Measurements from ENCODE around the gene SLF2.

The SLF2 gene

DNA sequence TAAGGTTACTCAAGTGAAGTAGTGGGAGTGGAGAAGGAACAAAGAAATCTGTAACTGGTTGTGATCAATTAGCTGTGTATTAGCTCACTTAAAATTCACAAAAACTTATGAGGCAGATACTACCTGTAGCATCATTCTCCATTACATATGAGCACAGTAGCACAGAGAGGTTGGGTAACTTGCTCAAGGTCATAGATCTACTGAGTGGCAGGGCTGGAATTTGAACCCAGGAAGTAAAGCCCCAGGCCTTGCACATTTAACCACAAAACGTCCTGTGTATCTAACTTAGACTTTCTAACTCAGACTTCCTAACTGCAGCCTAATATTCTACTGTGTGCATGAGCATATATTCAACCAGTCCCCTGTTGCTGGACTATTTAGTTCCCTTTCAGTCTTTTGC is 5.6 kb upstream of the SLF2 start:
- no peak for DNase-seq

- no peak for DNase-seq
These were observed 4.9 kb upstream of the SLF2 start for GRCh38 chr10:100907773-100908363.

GRCh38 chr10:100908378-100908777 is 4.4 kb upstream of the SLF2 start:
- DNase-seq, result no peak

DNA sequence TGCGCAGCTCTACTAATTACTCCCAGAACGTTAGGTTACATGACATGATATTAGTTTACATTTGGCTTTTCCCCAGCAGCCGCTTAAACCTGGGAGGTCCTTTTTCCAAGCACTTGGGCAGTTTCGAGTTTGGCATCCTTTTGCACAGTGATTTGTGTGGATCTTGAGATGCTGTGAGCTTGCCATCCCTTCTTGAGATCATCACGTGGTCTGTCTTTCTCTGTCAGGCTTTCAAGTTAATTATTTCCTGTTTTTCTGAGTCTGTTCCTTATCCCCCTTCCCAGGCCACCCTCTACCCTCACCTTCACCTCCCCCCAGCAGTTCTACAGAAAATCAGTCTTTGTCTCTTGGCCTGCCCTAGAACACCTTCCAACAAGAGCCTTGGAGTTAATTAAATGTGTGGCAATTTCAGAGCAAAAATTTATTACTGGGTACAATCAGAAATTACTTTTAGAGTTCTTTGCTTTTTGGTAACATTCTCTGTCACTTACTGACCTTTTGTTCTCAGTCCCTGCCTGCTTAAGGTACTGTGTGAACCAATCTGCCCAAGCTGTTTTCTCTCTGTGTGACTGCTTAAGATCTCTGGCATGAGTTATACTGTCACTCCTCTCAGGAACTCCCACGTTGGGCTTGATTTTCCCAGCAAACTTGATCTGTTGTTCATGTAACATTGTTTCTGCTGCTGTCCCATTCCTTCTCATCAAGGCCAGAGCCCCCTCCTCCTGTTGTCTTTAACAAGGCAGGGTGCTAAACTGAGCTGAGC is 3.1 kb upstream of the SLF2 start:
- no peak for DNase-seq

DNA sequence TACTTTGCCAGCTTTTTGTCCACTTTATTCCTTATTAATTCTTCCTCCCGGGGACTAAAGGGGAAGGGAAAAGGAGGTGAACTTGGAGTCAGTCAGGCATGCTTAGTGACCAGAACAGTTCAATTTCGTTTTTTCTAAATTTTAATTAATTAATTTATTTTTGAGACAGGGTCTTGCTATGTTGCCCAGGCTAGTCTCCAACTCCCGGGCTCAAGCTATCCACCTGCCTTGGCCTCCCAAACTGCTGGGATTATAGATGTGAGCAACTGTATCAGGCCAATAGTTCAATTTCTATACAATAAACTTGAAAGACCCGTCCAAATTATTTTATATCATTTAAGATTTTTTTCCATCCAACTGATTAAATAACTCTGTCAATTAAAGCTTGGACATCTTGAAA is 1.3 kb upstream of the SLF2 start:
- no peak for DNase-seq

GRCh38 chr10:100912013-100912604 is 654 bp upstream of the SLF2 start:
- no peak for DNase-seq

DNA sequence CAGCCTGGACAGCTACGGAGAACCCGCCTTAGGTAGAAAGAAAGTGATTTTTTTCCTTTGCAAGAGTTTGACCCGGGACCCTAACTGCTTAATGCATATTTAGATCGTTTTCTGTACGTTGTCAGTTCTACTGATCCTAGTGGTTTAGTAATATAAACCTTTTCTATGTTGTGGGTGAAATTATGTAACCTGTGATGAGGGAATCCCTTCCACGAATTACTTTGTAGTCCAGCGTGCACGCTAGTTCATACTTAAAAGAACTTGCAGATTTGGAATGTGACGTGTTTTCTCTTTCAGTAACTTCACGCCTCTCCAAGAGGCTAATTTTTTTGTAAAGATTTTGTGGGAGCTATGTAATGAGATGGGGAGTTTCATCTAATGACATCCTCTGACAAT is 705 bp downstream of the SLF2 start:
- DNase-seq, result no peak

DNA sequence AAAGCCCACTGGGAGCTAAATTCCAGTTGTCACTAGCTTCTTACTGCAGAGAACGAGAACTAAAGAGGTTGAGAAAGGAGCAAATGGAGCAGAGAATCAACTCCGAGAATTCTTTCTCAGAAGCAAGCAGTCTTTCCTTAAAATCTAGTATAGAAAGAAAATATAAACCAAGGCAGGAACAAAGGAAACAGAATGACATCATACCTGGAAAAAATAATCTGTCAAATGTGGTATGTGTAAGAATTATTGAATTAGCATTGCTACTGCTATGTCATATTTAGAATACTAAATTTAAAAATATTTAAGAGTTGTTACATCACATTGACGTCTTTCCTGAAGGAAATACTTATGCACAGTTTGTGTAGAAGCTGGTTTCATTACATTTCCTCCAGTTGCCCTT is 4.3 kb downstream of the SLF2 start:
- no peak for DNase-seq

DNA sequence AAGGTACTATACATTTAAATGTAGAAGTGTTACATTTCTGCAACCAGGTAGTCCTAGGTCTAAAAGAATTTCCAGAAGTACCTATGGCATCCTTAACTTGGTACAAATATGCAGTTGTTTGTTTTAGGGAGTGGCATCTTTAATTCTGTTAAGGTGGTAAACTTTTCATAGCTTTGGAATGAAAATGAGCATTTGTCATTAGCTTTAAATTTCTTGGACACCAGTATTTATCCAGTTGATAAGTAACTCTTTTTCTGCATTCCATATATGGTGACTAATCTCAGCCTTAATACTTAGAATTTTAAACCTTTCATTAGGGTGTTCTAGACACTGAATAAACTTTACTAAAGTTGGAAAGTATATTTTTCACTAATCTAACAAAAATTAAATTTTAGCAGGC is 10.8 kb downstream of the SLF2 start:
- no peak for DNase-seq

DNA sequence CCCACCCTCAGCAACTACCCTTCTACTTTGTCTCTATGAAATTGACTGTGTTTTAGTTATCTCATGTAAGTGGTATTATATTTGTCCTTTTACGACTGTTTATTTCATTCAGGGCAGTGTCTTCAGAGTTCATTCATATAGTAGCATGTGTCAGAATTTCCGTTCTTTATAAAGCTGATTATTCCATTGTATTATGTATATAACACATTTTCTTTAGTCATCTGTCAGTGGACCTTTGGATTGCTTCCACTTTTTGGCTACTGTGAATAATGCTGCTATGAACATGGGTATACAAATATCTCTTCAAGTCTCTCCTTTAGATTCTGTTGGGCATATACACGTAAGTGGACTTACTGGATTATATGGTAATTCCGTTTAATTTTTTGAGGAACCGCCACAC is 14.5 kb downstream of the SLF2 start:
- no peak for DNase-seq

- no peak for DNase-seq
These were observed 15.3 kb downstream of the SLF2 start for GRCh38 chr10:100928039-100928438.

DNA sequence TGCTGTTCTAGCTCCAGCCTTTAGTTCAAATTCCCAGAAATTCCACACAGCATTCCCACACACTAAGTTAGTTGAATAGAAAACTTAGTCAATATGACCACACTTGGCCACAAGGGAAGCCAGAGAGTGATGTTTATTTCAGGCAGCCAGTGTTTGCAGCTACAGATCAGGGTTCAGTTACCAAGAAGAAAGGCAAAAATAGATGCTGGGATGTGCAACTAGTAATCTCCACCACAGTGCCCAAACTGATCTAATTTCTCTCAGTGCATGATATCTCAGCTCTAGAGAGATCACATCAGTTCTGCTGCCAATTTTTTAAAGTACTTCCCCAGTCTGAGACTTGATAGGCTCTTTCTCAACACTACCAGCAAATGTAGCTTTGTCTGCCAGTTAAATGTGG is 17.6 kb downstream of the SLF2 start:
- DNase-seq, result no peak

GRCh38 chr10:100934084-100934659 is 21.4 kb downstream of the SLF2 start:
- DNase-seq, result no peak

- DNase-seq, result no peak
These were observed 27.1 kb downstream of the SLF2 start for GRCh38 chr10:100939763-100940344.

- DNase-seq, result no peak
These were observed 29.5 kb downstream of the SLF2 start for GRCh38 chr10:100942229-100942628.

DNA sequence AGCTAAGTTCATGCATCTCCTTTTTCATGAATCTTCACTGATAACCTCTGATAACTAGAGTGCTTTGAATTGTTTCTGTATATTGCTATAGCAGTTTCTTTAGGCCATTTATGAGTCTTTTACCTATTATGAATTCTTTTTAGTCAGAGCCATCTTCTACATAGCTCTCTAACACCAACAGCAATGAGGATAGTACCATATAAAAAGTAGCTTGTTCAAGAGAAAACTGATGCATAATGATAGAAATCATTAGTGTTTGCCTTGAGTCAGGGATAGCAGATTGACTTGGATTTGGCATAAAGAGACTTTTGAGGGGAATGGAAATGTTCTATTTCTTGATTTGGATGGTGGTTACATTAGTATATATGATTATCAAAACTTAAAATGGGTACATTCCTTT is 30.7 kb downstream of the SLF2 start:
- no peak for DNase-seq

DNA sequence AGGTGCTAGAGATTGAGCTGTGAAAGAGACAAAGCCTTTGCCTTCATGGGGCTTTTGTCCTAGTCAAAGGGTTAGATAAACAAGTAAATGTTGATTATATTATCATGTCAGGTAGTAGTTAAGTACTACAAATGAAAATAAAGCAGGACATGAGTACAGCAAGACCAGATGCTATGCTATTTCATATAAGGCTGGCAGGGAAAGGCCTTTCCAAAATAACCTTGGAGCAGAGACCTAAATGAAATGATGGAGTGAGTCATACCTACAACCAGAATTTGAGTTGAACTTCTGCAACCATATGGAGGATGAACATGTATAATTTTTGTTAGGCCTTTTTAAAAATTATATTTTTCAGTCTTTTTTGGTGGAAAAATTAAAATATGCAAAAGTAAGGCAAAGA is 33.0 kb downstream of the SLF2 start:
- DNase-seq, result no peak

- DNase-seq, result no peak
These were observed 36.2 kb downstream of the SLF2 start for GRCh38 chr10:100948916-100949315.

GRCh38 chr10:100960251-100960650 is 47.5 kb downstream of the SLF2 start:
- no peak for DNase-seq

GRCh38 chr10:100962351-100963080 is 49.8 kb downstream of the SLF2 start:
- no peak for DNase-seq

DNA sequence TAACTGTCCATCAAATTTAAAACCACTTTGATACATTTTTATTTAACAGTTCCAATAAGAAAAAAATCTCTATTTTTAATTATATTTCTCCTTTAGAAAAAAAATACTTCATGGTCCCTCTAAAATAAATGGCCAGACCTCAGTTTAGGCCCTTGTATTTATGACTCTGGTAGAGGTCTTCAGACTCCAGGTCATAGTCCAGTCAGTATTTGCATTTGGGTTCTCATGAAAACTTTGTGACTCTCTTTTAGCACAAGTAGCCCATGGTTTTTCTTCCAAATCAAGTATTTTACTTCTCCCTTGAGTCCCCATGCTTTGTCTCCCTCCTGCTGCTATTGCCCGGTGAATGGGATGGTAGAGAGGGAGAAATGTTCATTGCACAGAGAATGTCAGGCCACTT is 51.1 kb downstream of the SLF2 start:
- no peak for DNase-seq

GRCh38 chr10:100965820-100966219 is 53.1 kb downstream of the SLF2 start:
- DNase-seq, result no peak

DNA sequence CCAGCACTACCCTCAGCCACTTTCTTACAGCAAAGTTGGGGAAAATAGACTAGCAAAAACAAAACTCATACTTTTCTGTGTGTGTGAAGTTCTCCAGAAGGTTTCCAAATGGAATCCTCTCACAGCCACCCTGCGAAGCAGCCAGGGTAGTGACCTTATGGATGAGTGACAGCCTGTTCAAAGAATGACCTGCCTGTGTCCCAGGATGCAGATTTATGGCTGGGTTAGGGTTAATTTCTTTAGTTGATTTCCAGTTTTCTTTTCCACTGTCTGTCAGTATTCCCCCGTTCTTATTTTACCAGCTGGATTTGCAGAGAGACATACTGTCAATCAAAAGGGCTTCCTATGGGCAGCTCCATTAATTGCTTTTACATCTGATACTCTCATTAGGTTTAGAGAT is 54.1 kb downstream of the SLF2 start:
- DNase-seq, result no peak

Data from CD4-positive, alpha-beta T cell treated with Interleukin-6 for 4 hours (primary cell).